ENCODE measurements around the gene TTC21A.

- TF ChIP-seq CTCF (conservative IDR thresholded peaks at IDR 0.05 in 1 of 2, IDR thresholded peaks at IDR 0.05 in 1 of 2; ENCODE audit: low read depth in 1 of 2, low read length in 2 of 2): no peak
- TF ChIP-seq EZH2 (IDR thresholded peaks at IDR 0.05; ENCODE audit: low read length, missing control alignments): no peak
Measured at GRCh38 chr3:39170461-39170860, 63.0 kb downstream of the TTC21A start.

All from fibroblast of lung (primary cell).